ENCODE results near the gene MYOZ2. TPM values are rescaled to one million over a fixed set of nuclear protein-coding genes. Genes with fewer than 3 reads are reported as not detected.

MYOZ2 gene
- total and polyA plus RNA-seq, 7 experiments from 2014 or later = not detected

DNA sequence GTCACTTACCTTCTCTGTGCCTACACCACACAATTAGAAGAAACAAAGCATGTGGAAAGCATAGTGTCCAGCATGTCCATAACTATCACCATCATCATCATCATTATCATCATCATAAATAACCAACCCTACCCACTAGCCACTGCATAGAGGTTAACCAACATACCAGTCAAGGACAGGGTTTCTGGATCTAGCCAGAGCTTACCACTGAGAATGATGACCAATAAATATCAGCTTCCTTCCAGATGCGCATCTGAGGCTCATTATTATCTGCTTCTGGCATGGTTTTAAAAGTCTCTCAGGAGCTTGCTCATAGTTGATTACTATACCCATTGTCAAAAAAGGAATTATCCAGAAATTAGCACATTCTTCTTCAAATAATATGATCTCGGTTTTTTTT, 25.5 kb upstream of the MYOZ2 start:
- no peaks in the 10 kb centered on the region for H3K27me3 ChIP-seq (ENCODE audit: control insufficient read depth in 2 of 2, insufficient read depth in 2 of 2, low read length in 2 of 2)
- intact Hi-C loops (cut with micrococcal nuclease) = no loop called here
- no peak overlapping the region for H3K27ac ChIP-seq (ENCODE audit: low read depth, low read length)
- Mint-ChIP-seq H3K4me1 (peaks cover 3 to 17% (median 8%) of the 10 kb centered on the region in 7 donors), H3K36me3 (peaks cover 0 to 7% (median 0%) of the 10 kb centered on the region in 5 donors), H3K27me3 (peaks cover 0 to 5% (median 2%) of the 10 kb centered on the region in 5 donors), H3K27ac (no peak overlapping the region), H3K9me3 (no peaks in the 10 kb centered on the region), H3K4me3 (no peak overlapping the region)
- peaks cover 0 to 4% of the 10 kb centered on the region in 2 donors for H3K4me1 ChIP-seq (ENCODE audit: control insufficient read depth in 2 of 2, insufficient read depth in 2 of 2, low read length in 2 of 2)
- ChIA-PET POLR2A (no interaction called here), CTCF (no interaction called here)
- H3K4me3 ChIP-seq (ENCODE audit: low read length) = no peak overlapping the region
- DNase-seq (no peak), ATAC-seq (no peak)
- no peaks in the 10 kb centered on the region for H3K36me3 ChIP-seq (ENCODE audit: control insufficient read depth in 2 of 3, insufficient read depth in 3 of 3, low read length in 3 of 3)
- H3K9me3 ChIP-seq (ENCODE audit: control insufficient read depth in 2 of 3, low read length in 3 of 3) = no peaks in the 10 kb centered on the region

DNA sequence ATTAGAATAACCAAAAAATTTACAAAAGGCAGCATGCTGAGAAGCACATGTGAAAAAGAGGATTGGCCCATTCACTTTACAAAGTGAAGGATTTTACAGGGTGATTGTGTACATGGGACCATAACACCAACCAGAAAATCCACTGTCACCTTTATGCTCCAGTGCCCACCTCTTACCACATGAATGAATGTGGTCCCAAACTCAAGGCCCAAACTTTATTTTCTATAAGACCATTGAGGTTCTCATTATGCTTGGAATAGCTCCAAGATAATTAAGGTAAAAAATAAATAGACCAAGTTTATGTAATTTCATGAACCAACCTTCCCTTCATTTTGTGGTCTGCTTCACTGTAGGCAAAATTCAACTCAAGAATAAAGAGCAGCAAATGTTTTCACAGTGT, 24.3 kb upstream of the MYOZ2 start:
- CTCF ChIA-PET = no interaction called here
- Histone ChIP-seq H3K4me1 (ENCODE audit: control insufficient read depth in 2 of 2, insufficient read depth in 2 of 2, low read length in 2 of 2) (no peaks in the 10 kb centered on the region), H3K4me3 (ENCODE audit: low read length) (no peak overlapping the region), H3K27ac (ENCODE audit: low read depth, low read length) (no peak overlapping the region), H3K36me3 (ENCODE audit: control insufficient read depth in 2 of 3, insufficient read depth in 3 of 3, low read length in 3 of 3) (no peaks in the 10 kb centered on the region), H3K9me3 (ENCODE audit: control insufficient read depth in 2 of 3, low read length in 3 of 3) (no peaks in the 10 kb centered on the region), H3K27me3 (ENCODE audit: control insufficient read depth in 2 of 2, insufficient read depth in 2 of 2, low read length in 2 of 2) (no peaks in the 10 kb centered on the region)
- no peak overlapping the region for H3K4me3 Mint-ChIP-seq
- DNase-seq (no peak), ATAC-seq (no peak)
- peaks cover 0 to 14% (median 8%) of the 10 kb centered on the region in 7 donors for H3K4me1 Mint-ChIP-seq
- H3K27ac Mint-ChIP-seq = no peak overlapping the region
- intact Hi-C loops (cut with micrococcal nuclease) = no loop called here
- H3K9me3 Mint-ChIP-seq = no peaks in the 10 kb centered on the region
- POLR2A ChIA-PET = no interaction called here
- H3K27me3 Mint-ChIP-seq = peaks cover 0 to 9% (median 6%) of the 10 kb centered on the region in 5 donors
- peaks cover 0 to 7% (median 0%) of the 10 kb centered on the region in 5 donors for H3K36me3 Mint-ChIP-seq

DNA sequence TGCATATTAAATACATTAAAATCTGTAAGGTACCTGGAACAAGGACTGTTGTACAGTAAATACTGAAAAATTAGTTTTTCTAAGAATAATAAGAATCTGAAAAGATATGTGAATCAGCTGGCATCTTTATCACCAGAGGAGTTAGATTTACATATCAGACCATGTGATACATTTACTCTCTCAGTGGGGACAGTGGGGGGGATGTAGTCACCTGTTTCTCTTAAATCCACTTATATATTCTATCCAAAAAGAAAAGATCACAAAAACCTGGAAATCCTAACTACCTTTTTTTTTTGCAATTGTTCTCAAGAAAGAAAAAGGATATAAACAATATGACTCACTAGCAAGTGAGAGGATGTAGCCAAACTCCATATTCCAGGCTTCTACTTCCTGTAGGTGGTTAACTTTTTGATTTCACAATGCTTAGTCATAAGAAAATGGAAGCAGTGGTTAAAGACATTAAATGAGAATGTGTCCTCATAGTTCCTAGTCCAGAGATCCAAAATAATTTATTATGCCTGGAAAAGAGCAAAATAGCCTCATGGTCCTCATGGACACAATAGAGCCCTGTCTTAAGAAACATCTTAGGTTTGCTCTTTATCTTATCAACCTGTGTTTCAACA, 22.5 kb upstream of the MYOZ2 start:
- Mint-ChIP-seq H3K4me1 (peaks cover 0 to 10% (median 4%) of the 10 kb centered on the region in 7 donors), H3K36me3 (peaks cover 0 to 3% (median 0%) of the 10 kb centered on the region in 5 donors), H3K27me3 (peaks cover 0 to 9% (median 6%) of the 10 kb centered on the region in 5 donors), H3K9me3 (no peaks in the 10 kb centered on the region), H3K4me3 (no peak overlapping the region), H3K27ac (no peak overlapping the region)
- Histone ChIP-seq H3K27ac (ENCODE audit: low read depth, low read length) (no peak overlapping the region), H3K4me1 (ENCODE audit: control insufficient read depth in 2 of 2, insufficient read depth in 2 of 2, low read length in 2 of 2) (no peaks in the 10 kb centered on the region), H3K27me3 (ENCODE audit: control insufficient read depth in 2 of 2, insufficient read depth in 2 of 2, low read length in 2 of 2) (no peaks in the 10 kb centered on the region), H3K4me3 (ENCODE audit: low read length) (no peak overlapping the region), H3K36me3 (ENCODE audit: control insufficient read depth in 2 of 3, insufficient read depth in 3 of 3, low read length in 3 of 3) (no peaks in the 10 kb centered on the region), H3K9me3 (ENCODE audit: control insufficient read depth in 2 of 3, low read length in 3 of 3) (no peaks in the 10 kb centered on the region)
- DNase-seq (no peak), ATAC-seq (peak; percentile 73)
- ChIA-PET POLR2A (no interaction called here), CTCF (no interaction called here)
- intact Hi-C loops (cut with micrococcal nuclease) = loop anchor here in 1 of 2 donors (2.0 kb wide), 1 partner anchor 100 kb away; the partner anchor contains the start of gene USP53

DNA sequence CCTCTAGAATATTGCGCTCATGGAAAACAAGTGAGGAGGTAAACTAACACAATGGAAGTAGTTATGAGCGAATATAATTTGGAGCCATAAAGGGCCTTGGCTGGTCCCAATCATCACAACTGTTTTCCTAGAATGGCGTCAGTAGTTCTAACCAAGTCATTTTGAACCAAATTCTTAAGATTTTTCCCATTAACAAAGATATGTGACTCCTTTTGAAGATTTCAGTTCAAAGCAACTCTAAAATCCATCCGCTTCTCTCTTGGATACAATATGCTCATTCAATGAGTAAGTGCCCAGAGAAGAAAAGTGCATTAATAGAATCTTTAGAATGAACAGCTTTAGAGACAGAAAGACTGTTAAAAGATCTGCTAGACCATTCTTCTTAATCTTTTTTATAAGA, 19.6 kb upstream of the MYOZ2 start:
- Histone ChIP-seq H3K27ac (ENCODE audit: low read depth, low read length) (no peak overlapping the region), H3K36me3 (ENCODE audit: control insufficient read depth in 2 of 3, insufficient read depth in 3 of 3, low read length in 3 of 3) (no peaks in the 10 kb centered on the region), H3K4me3 (ENCODE audit: low read length) (no peak overlapping the region), H3K9me3 (ENCODE audit: control insufficient read depth in 2 of 3, low read length in 3 of 3) (no peaks in the 10 kb centered on the region), H3K27me3 (ENCODE audit: control insufficient read depth in 2 of 2, insufficient read depth in 2 of 2, low read length in 2 of 2) (no peaks in the 10 kb centered on the region), H3K4me1 (ENCODE audit: control insufficient read depth in 2 of 2, insufficient read depth in 2 of 2, low read length in 2 of 2) (no peaks in the 10 kb centered on the region)
- POLR2A ChIA-PET = no interaction called here
- DNase-seq (no peak), ATAC-seq (no peak)
- H3K36me3 Mint-ChIP-seq = peaks cover 0 to 3% (median 0%) of the 10 kb centered on the region in 5 donors
- CTCF ChIA-PET = interaction anchor here (0.5 kb wide), 1 partner anchor 12 kb away, joined by 3 read pairs; no protein-coding TSS in a partner anchor
- peaks cover 0 to 9% (median 5%) of the 10 kb centered on the region in 5 donors for H3K27me3 Mint-ChIP-seq
- H3K4me3 Mint-ChIP-seq = no peak overlapping the region
- peaks cover 0 to 10% (median 4%) of the 10 kb centered on the region in 7 donors for H3K4me1 Mint-ChIP-seq
- no peaks in the 10 kb centered on the region for H3K9me3 Mint-ChIP-seq
- H3K27ac Mint-ChIP-seq = no peak overlapping the region
- intact Hi-C loops (cut with micrococcal nuclease) = no loop called here

GRCh38 chr4:119116925-119117900, 18.4 kb upstream of the MYOZ2 start:
- DNase-seq (no peak), ATAC-seq (no peak)
- peaks cover 0 to 9% (median 5%) of the 10 kb centered on the region in 5 donors for H3K27me3 Mint-ChIP-seq
- H3K27ac Mint-ChIP-seq = no peak overlapping the region
- POLR2A ChIA-PET = no interaction called here
- intact Hi-C loops (cut with micrococcal nuclease) = no loop called here
- Histone ChIP-seq H3K27me3 (ENCODE audit: control insufficient read depth in 2 of 2, insufficient read depth in 2 of 2, low read length in 2 of 2) (no peaks in the 10 kb centered on the region), H3K9me3 (ENCODE audit: control insufficient read depth in 2 of 3, low read length in 3 of 3) (no peaks in the 10 kb centered on the region), H3K36me3 (ENCODE audit: control insufficient read depth in 2 of 3, insufficient read depth in 3 of 3, low read length in 3 of 3) (no peaks in the 10 kb centered on the region), H3K27ac (ENCODE audit: low read depth, low read length) (no peak overlapping the region), H3K4me1 (ENCODE audit: control insufficient read depth in 2 of 2, insufficient read depth in 2 of 2, low read length in 2 of 2) (no peaks in the 10 kb centered on the region), H3K4me3 (ENCODE audit: low read length) (no peak overlapping the region)
- no peak overlapping the region for H3K4me3 Mint-ChIP-seq
- CTCF ChIA-PET = no interaction called here
- peaks cover 0 to 10% (median 4%) of the 10 kb centered on the region in 7 donors for H3K4me1 Mint-ChIP-seq
- H3K9me3 Mint-ChIP-seq = no peaks in the 10 kb centered on the region
- peaks cover 0 to 3% (median 0%) of the 10 kb centered on the region in 5 donors for H3K36me3 Mint-ChIP-seq

- Mint-ChIP-seq H3K4me1 (peaks cover 0 to 6% (median under 1%) of the 10 kb centered on the region in 7 donors), H3K36me3 (peaks cover 0 to 3% (median 0%) of the 10 kb centered on the region in 5 donors), H3K4me3 (no peak overlapping the region), H3K27me3 (peaks cover 0 to 9% (median 5%) of the 10 kb centered on the region in 5 donors), H3K27ac (no peak overlapping the region), H3K9me3 (no peaks in the 10 kb centered on the region)
- ChIA-PET POLR2A (no interaction called here), CTCF (no interaction called here)
- Histone ChIP-seq H3K27me3 (ENCODE audit: control insufficient read depth in 2 of 2, insufficient read depth in 2 of 2, low read length in 2 of 2) (no peaks in the 10 kb centered on the region), H3K27ac (ENCODE audit: low read depth, low read length) (no peak overlapping the region), H3K9me3 (ENCODE audit: control insufficient read depth in 2 of 3, low read length in 3 of 3) (no peaks in the 10 kb centered on the region), H3K4me1 (ENCODE audit: control insufficient read depth in 2 of 2, insufficient read depth in 2 of 2, low read length in 2 of 2) (no peaks in the 10 kb centered on the region), H3K36me3 (ENCODE audit: control insufficient read depth in 2 of 3, insufficient read depth in 3 of 3, low read length in 3 of 3) (no peaks in the 10 kb centered on the region), H3K4me3 (ENCODE audit: low read length) (no peak overlapping the region)
- intact Hi-C loops (cut with micrococcal nuclease) = no loop called here
- no peak for ATAC-seq
- no peak for DNase-seq
Measured at GRCh38 chr4:119118397-119118796, 17.2 kb upstream of the MYOZ2 start.
